GM12891 (cell line): Measurements from ENCODE around the gene DAGLB.
"Not testable (repeated sequence)": the region's sequence is repeated elsewhere in the genome, so short reads cannot be mapped to it uniquely, and the experiment has no call there.

Source experiments
- DNase-seq: peaks from one replicate; pipeline ENCODE4 v3.0.0; 2011; ENCODE audit warnings: low spot score; ENCODE audit not compliant: insufficient read length
- FAIRE-seq: peaks from 2 replicates; lab custom pipeline; 2011; peaks lifted over from hg19 to GRCh38; lab: Jason Lieb, UNC
- PAX5 ChIP-seq: IDR thresholded peaks from 2 replicates; pipeline ENCODE4 v1.6.1; 2011; ENCODE audit warnings: low read length, moderate library complexity, mild to moderate bottlenecking; ENCODE audit not compliant: insufficient read depth, severe bottlenecking
- POLR2A ChIP-seq: IDR thresholded peaks from 2 replicates; pipeline ENCODE4 v1.6.1; 2011; ENCODE audit warnings: low read depth, low read length, control low read depth
- POLR2AphosphoS5 ChIP-seq: IDR thresholded peaks from 2 replicates; pipeline ENCODE4 v1.6.1; 2011; ENCODE audit warnings: low read depth, low read length, control low read depth
- POU2F2 ChIP-seq: IDR thresholded peaks from 2 replicates; pipeline ENCODE4 v1.6.1; 2011; ENCODE audit warnings: low read depth, mild to moderate bottlenecking, control low read depth, low read length, moderate library complexity
- SPI1 ChIP-seq: IDR thresholded peaks from 2 replicates; pipeline ENCODE4 v1.6.1; 2011; ENCODE audit warnings: low read depth, low read length, control low read depth
- TAF1 ChIP-seq: IDR thresholded peaks from 2 replicates; pipeline ENCODE4 v1.6.1; 2011; ENCODE audit warnings: low read depth, low read length, control low read depth

The DAGLB gene

GRCh38 chr7:6461946-6462550 is 14.3 kb upstream of the DAGLB start:
- no peak for DNase-seq
- TF ChIP-seq PAX5 (no peak), TAF1 (no peak), SPI1 (no peak), POLR2AphosphoS5 (no peak), POLR2A (no peak), POU2F2 (no peak)
- FAIRE-seq: no peak

GRCh38 chr7:6460990-6461584 is 13.3 kb upstream of the DAGLB start:
- TF ChIP-seq SPI1: 0 out of 2 replicates have a peak, but pooled peaks have one; percentile 16
- TF ChIP-seq TAF1: no peak
- DNase-seq (no peak), FAIRE-seq (no peak)

GRCh38 chr7:6460303-6460702 is 12.5 kb upstream of the DAGLB start:
- DNase-seq (no peak), FAIRE-seq (no peak)
- no peak for TF ChIP-seq PAX5
- TF ChIP-seq SPI1: no peak
- no peak for TF ChIP-seq POU2F2
- no peak for TF ChIP-seq POLR2A
- no peak for TF ChIP-seq TAF1
- no peak for TF ChIP-seq POLR2AphosphoS5

- FAIRE-seq, DNase-seq: not testable (repeated sequence)
Observed at GRCh38 chr7:6458676-6459075, 10.9 kb upstream of the DAGLB start.

- TF ChIP-seq TAF1 (no peak), POLR2AphosphoS5 (no peak), PAX5 (no peak), POLR2A (no peak)
- FAIRE-seq (no peak), DNase-seq (no peak)
Observed at GRCh38 chr7:6453734-6454133, 6.0 kb upstream of the DAGLB start.

GRCh38 chr7:6451224-6451705 is 3.5 kb upstream of the DAGLB start:
- FAIRE-seq: no peak
- no peak for TF ChIP-seq POLR2AphosphoS5
- no peak for TF ChIP-seq POU2F2
- TF ChIP-seq POLR2A: no peak
- TF ChIP-seq TAF1: no peak
- no peak for TF ChIP-seq SPI1
- no peak for TF ChIP-seq PAX5
- DNase-seq: no peak

GRCh38 chr7:6450591-6450990 is 2.8 kb upstream of the DAGLB start:
- DNase-seq, FAIRE-seq: not testable (repeated sequence)

- not testable (repeated sequence) for FAIRE-seq
Observed at GRCh38 chr7:6449884-6450283, 2.1 kb upstream of the DAGLB start.

GRCh38 chr7:6448943-6449543 is 1.3 kb upstream of the DAGLB start:
- TF ChIP-seq SPI1 (no peak), PAX5 (no peak), POU2F2 (no peak), POLR2A (no peak), POLR2AphosphoS5 (no peak), TAF1 (no peak)
- FAIRE-seq (no peak), DNase-seq (no peak)

More at GRCh38 chr7:6449884-6450283, 2.1 kb upstream of the DAGLB start:
- not testable (repeated sequence) for DNase-seq

GRCh38 chr7:6446838-6447580 is 745 bp downstream of the DAGLB start:
- TF ChIP-seq SPI1 (0 out of 2 replicates have a peak, but pooled peaks have one; percentile 20), PAX5 (no peak)
- no peak for FAIRE-seq
- DNase-seq: peak; percentile 23
